H9 (cell line): Measurements from ENCODE around the gene FLT3LG. TPM values are rescaled to one million over a fixed set of nuclear protein-coding genes. Genes with fewer than 3 reads are reported as not detected.
A peak's percentile ranks its signal among the peaks of the same experiment; 100 is the strongest.

ENCODE experiments used
- DNase-seq: peaks from one replicate; pipeline ENCODE4 v3.0.0-alpha.2; 2017
- H2AFZ ChIP-seq: one replicate; pipeline ENCODE4 v1.6.1; 2013; ENCODE audit warnings: mild to moderate bottlenecking, low read length, control low read depth, moderate library complexity
- H2AK5ac ChIP-seq: 2 replicates; pipeline ENCODE4 v1.6.1; 2013; ENCODE audit warnings: low read length, control low read depth, mixed read lengths; ENCODE audit not compliant: insufficient read length
- H2BK120ac ChIP-seq: one replicate; pipeline ENCODE4 v1.6.1; 2013; ENCODE audit warnings: low read depth, mild to moderate bottlenecking, low read length, control low read depth, inconsistent platforms; ENCODE audit not compliant: poor library complexity, severe bottlenecking
- H2BK12ac ChIP-seq: 2 replicates; pipeline ENCODE4 v1.6.1; 2013; ENCODE audit warnings: low read length, control low read depth, mixed read lengths, low read depth; ENCODE audit not compliant: insufficient read length
- H2BK15ac ChIP-seq: 2 replicates; pipeline ENCODE4 v1.6.1; 2013; ENCODE audit warnings: low read depth, low read length, control low read depth
- H2BK20ac ChIP-seq: one replicate; pipeline ENCODE4 v1.6.1; 2013; ENCODE audit warnings: low read depth, mild to moderate bottlenecking, low read length, control low read depth, inconsistent platforms; ENCODE audit not compliant: poor library complexity, severe bottlenecking
- H2BK5ac ChIP-seq: 2 replicates; pipeline ENCODE4 v1.6.1; 2013; ENCODE audit warnings: low read length, control low read depth, mixed read lengths; ENCODE audit not compliant: insufficient read length
- H3K14ac ChIP-seq: 2 replicates; pipeline ENCODE4 v1.6.1; 2013; ENCODE audit warnings: low read length, control low read depth; ENCODE audit not compliant: insufficient read depth
- H3K18ac ChIP-seq: 2 replicates; pipeline ENCODE4 v1.6.1; 2013; ENCODE audit warnings: low read depth, mild to moderate bottlenecking, mixed read lengths, low read length, control low read depth; ENCODE audit not compliant: insufficient read length
- H3K23ac ChIP-seq: 2 replicates; pipeline ENCODE4 v1.6.1; 2013; ENCODE audit warnings: low read length, control low read depth, mixed read lengths, low read depth; ENCODE audit not compliant: insufficient read length
- H3K23me2 ChIP-seq: 2 replicates; pipeline ENCODE4 v1.6.1; 2013; ENCODE audit warnings: low read depth, mild to moderate bottlenecking, mixed read lengths, low read length, control low read depth; ENCODE audit not compliant: insufficient read length, poor library complexity, severe bottlenecking
- H3K27ac ChIP-seq: 2 replicates; pipeline ENCODE4 v1.5.1; 2013; ENCODE audit warnings: low read length, control low read depth, mixed read lengths, low read depth; ENCODE audit not compliant: insufficient read length
- H3K27me3 ChIP-seq: 2 replicates; pipeline ENCODE4 v1.6.1; 2013; ENCODE audit warnings: low read length, control low read depth, inconsistent platforms; ENCODE audit not compliant: insufficient read depth
- H3K4ac ChIP-seq: 2 replicates; pipeline ENCODE4 v1.6.1; 2013; ENCODE audit warnings: low read depth, mild to moderate bottlenecking, control low read depth, inconsistent platforms, low read length, moderate library complexity
- H3K4me1 ChIP-seq: 2 replicates; pipeline ENCODE4 v1.6.1; 2013; ENCODE audit warnings: low read length, control low read depth, inconsistent platforms; ENCODE audit not compliant: insufficient read depth
- H3K4me2 ChIP-seq: 2 replicates; pipeline ENCODE4 v1.6.1; 2013; ENCODE audit warnings: low read length, control low read depth, mixed read lengths; ENCODE audit not compliant: insufficient read length, insufficient read depth
- H3K56ac ChIP-seq: 2 replicates; pipeline ENCODE4 v1.6.1; 2013; ENCODE audit warnings: low read depth, mild to moderate bottlenecking, mixed read lengths, low read length, control low read depth; ENCODE audit not compliant: insufficient read length
- H3K79me1 ChIP-seq: 2 replicates; pipeline ENCODE4 v1.6.1; 2013; ENCODE audit warnings: low read depth, mild to moderate bottlenecking, moderate library complexity, low read length, control low read depth, inconsistent platforms; ENCODE audit not compliant: insufficient read depth, poor library complexity, severe bottlenecking
- H3K79me2 ChIP-seq: 2 replicates; pipeline ENCODE4 v1.6.1; 2013; ENCODE audit warnings: low read length, control low read depth, inconsistent platforms; ENCODE audit not compliant: insufficient read depth
- H3K9ac ChIP-seq: 2 replicates; pipeline ENCODE4 v1.6.1; 2013; ENCODE audit warnings: low read length, control low read depth, mixed read lengths; ENCODE audit not compliant: insufficient read length; ENCODE audit errors: extremely low read depth
- H3K9me3 ChIP-seq: one replicate; pipeline ENCODE4 v1.6.1; 2013; ENCODE audit warnings: low read depth, low read length, inconsistent platforms; ENCODE audit not compliant: control insufficient read depth
- H3T11ph ChIP-seq: one replicate; pipeline ENCODE4 v1.6.1; 2013; ENCODE audit warnings: mild to moderate bottlenecking, low read length, control low read depth, inconsistent platforms
- H4K20me1 ChIP-seq: one replicate; pipeline ENCODE4 v1.6.1; 2013; ENCODE audit not compliant: control insufficient read depth, insufficient read length, insufficient read depth
- H4K5ac ChIP-seq: 2 replicates; pipeline ENCODE4 v1.6.1; 2013; ENCODE audit warnings: low read depth, mild to moderate bottlenecking, mixed read lengths, low read length, control low read depth; ENCODE audit not compliant: insufficient read length
- H4K8ac ChIP-seq: replicated peaks from 2 replicates; pipeline ENCODE4 v1.6.1; 2013; ENCODE audit warnings: low read length, control low read depth, mixed read lengths, low read depth; ENCODE audit not compliant: insufficient read length
- H4K91ac ChIP-seq: 2 replicates; pipeline ENCODE4 v1.6.1; 2013; ENCODE audit warnings: low read depth, mild to moderate bottlenecking, moderate library complexity, mixed read lengths, low read length, control low read depth; ENCODE audit not compliant: insufficient read length
- H3K27ac Mint-ChIP-seq, 3 experiments: 2 replicates in 2 of 3; 3 replicates in 1 of 3; pipeline ENCODE4 v1.8.0; 2020 to 2021; ENCODE audit warnings: mixed read lengths in 3 of 3, mild to moderate bottlenecking in 1 of 3, moderate library complexity in 1 of 3
- H3K27me3 Mint-ChIP-seq: 2 replicates; pipeline ENCODE4 v1.8.0; 2021; ENCODE audit warnings: low read depth, mild to moderate bottlenecking, moderate library complexity, mixed read lengths
- H3K36me3 Mint-ChIP-seq, 3 experiments: 2 replicates in 2 of 3; 3 replicates in 1 of 3; pipeline ENCODE4 v1.8.0; 2020 to 2021; ENCODE audit warnings: low read depth in 3 of 3, mixed read lengths in 3 of 3; ENCODE audit not compliant: insufficient read depth in 1 of 3
- H3K4me1 Mint-ChIP-seq, 2 experiments: 2 replicates each; pipeline ENCODE4 v1.8.0; 2020; ENCODE audit warnings: mixed read lengths in 2 of 2
- H3K4me3 Mint-ChIP-seq, 2 experiments: 2 replicates in 1 of 2; 3 replicates in 1 of 2; pipeline ENCODE4 v1.8.0; 2020 to 2021; ENCODE audit warnings: mild to moderate bottlenecking in 2 of 2, mixed read lengths in 2 of 2, moderate library complexity in 1 of 2
- H3K9me3 Mint-ChIP-seq, 2 experiments: 2 replicates in 1 of 2; 3 replicates in 1 of 2; pipeline ENCODE4 v1.8.0; 2020; ENCODE audit warnings: mild to moderate bottlenecking in 2 of 2, mixed read lengths in 2 of 2, moderate library complexity in 1 of 2
- WGBS: extraction: QIAGEN DNeasy Blood & Tissue Kit; methylation state at CpG from one replicate; pipeline ENCODE4 v1.1.7; 2013; ENCODE audit warnings: missing lambda C conversion rate, low lambda C conversion rate, mixed read lengths; ENCODE audit not compliant: insufficient read length; ENCODE audit errors: extremely low coverage; 5-methylcytosine and 5-hydroxymethylcytosine counted together
- total RNA-seq: library from RNA; stranded (reverse); gene quantifications from 2 replicates; pipeline ENCODE4 v1.2.1, GENCODE V29; 2021
- TF ChIP-seq, protein P1 (sequence below): fragments of 200-600 bp; sonication (generic); conservative IDR thresholded peaks from 3 replicates; pipeline ENCODE4 v1.8.0; 2021; ENCODE audit warnings: antibody characterized with exemption, mild to moderate bottlenecking

Gene FLT3LG
- total RNA-seq, 1 experiment from 2014 or later = 2.1 TPM

- peaks cover 8 to 12% (median 11%) of the 10 kb centered on the region in 3 experiments for H3K36me3 Mint-ChIP-seq
- Histone ChIP-seq H2AK5ac (no peak overlapping the region), H3K79me1 (no peaks in the 10 kb centered on the region), H4K5ac (no peak overlapping the region), H2BK120ac (no peak overlapping the region), H2AFZ (no peak overlapping the region), H3K23ac (no peak overlapping the region), H3T11ph (no peak overlapping the region), H2BK20ac (no peak overlapping the region), H2BK5ac (no peak overlapping the region), H2BK15ac (no peak overlapping the region), H3K27me3 (peaks cover 34% of the 10 kb centered on the region; the same call in 1 of the 2 replicates), H3K14ac (no peak overlapping the region), H3K9me3 (no peaks in the 10 kb centered on the region), H4K8ac (no peak overlapping the region), H3K56ac (no peak overlapping the region), H3K4ac (no peak overlapping the region), H3K79me2 (no peaks in the 10 kb centered on the region), H2BK12ac (no peak overlapping the region), H3K23me2 (peaks cover 21% of the 10 kb centered on the region), H3K4me1 (no peaks in the 10 kb centered on the region), H3K4me2 (peak overlapping the region; percentile 83), H3K18ac (no peak overlapping the region), H4K20me1 (no peaks in the 10 kb centered on the region), H4K91ac (no peak overlapping the region), H3K27ac (no peak overlapping the region), H3K9ac (no peak overlapping the region)
- peaks cover 53% of the 10 kb centered on the region for H3K27me3 Mint-ChIP-seq
- WGBS = no CpG with 5 or more reads among the region's 14 CpGs
- peak overlapping the region; percentile 74 to 82 for H3K4me3 Mint-ChIP-seq
- TF ChIP-seq, protein P1, sequence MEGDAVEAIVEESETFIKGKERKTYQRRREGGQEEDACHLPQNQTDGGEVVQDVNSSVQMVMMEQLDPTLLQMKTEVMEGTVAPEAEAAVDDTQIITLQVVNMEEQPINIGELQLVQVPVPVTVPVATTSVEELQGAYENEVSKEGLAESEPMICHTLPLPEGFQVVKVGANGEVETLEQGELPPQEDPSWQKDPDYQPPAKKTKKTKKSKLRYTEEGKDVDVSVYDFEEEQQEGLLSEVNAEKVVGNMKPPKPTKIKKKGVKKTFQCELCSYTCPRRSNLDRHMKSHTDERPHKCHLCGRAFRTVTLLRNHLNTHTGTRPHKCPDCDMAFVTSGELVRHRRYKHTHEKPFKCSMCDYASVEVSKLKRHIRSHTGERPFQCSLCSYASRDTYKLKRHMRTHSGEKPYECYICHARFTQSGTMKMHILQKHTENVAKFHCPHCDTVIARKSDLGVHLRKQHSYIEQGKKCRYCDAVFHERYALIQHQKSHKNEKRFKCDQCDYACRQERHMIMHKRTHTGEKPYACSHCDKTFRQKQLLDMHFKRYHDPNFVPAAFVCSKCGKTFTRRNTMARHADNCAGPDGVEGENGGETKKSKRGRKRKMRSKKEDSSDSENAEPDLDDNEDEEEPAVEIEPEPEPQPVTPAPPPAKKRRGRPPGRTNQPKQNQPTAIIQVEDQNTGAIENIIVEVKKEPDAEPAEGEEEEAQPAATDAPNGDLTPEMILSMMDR = no peak
- DNase-seq = no peak
- no peaks in the 10 kb centered on the region; a peak in 1 of 5 replicates for H3K9me3 Mint-ChIP-seq
- peaks cover 20 to 33% of the 10 kb centered on the region in 2 experiments for H3K4me1 Mint-ChIP-seq
- H3K27ac Mint-ChIP-seq = peak overlapping the region in 1 of 3 experiments; percentile 59; a peak in 1 of 7 replicates
These were observed 32.1 kb upstream of the FLT3LG start for GRCh38 chr19:49441960-49442350.
